SK-N-SH (cell line): ENCODE results near the gene TP73.

Source experiments
- EP300 ChIP-seq, 2 experiments: IDR thresholded peaks; 2 replicates each; pipeline versions ENCODE4 v1.4.0 to v1.6.1; 2012; ENCODE audit warnings: borderline replicate concordance in 1 of 2, low read depth in 1 of 2, low read length in 1 of 2
- FOXJ3 ChIP-seq: sonication (generic); formaldehyde crosslinking; IDR thresholded peaks from 2 replicates; pipeline ENCODE4 v1.5.1; 2020; ENCODE audit warnings: mild to moderate bottlenecking, missing genetic modification reagents
- MXI1 ChIP-seq: IDR thresholded peaks from 2 replicates; pipeline ENCODE4 v1.6.1; 2012; ENCODE audit warnings: mild to moderate bottlenecking, low read depth, low read length, improper control_type of control experiment
- RAD21 ChIP-seq: IDR thresholded peaks from 2 replicates; pipeline ENCODE4 v1.6.1; 2012; ENCODE audit warnings: mild to moderate bottlenecking, low read length
- TCF12 ChIP-seq: IDR thresholded peaks from 2 replicates; pipeline ENCODE4 v1.4.0; 2012
- TF ChIP-seq, protein P1 (sequence below): fragments of 150-350 bp; IDR thresholded peaks from 2 replicates; pipeline ENCODE4 v1.6.1; 2016; ENCODE audit warnings: mild to moderate bottlenecking, low read depth, low read length
- TF ChIP-seq, protein P2 (sequence below): fragments of 200-600 bp; sonication (generic); IDR thresholded peaks from 2 replicates; pipeline ENCODE4 v1.6.1; 2017; ENCODE audit warnings: antibody characterized with exemption, mild to moderate bottlenecking, moderate library complexity
- TF ChIP-seq, protein P3 (sequence below): IDR thresholded peaks from 2 replicates; pipeline ENCODE4 v1.6.1; 2012; ENCODE audit warnings: mild to moderate bottlenecking, low read depth, low read length, moderate library complexity
- TF ChIP-seq, protein P4 (sequence below): fragments of 150-350 bp; IDR thresholded peaks from 2 replicates; pipeline ENCODE4 v1.6.1; 2017; ENCODE audit warnings: antibody characterized with exemption, low read length, low read depth, borderline replicate concordance
- TF ChIP-seq, protein P5 (sequence below): IDR thresholded peaks from 2 replicates; pipeline ENCODE4 v1.4.0; 2012; ENCODE audit warnings: low read depth

DNA sequence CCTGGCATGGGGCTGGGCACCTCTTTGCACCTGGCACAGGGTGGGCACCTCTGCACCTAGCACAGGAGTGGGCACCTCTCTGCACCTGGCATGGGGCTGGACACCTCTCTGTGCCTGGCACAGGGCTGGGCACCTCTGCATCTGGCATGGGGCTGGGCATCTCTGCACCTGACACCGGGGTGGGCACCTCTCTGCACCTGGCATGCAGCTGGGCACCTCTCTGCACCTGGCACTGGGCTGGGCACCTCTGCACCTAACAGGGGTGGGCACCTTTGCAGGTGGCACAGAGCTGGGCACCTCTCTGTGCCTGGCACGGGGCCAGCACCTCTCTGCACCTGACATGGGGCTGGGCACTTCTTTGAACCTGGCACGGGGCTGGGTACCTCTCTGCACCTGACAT, 70.5 kb downstream of the TP73 start:
- TF ChIP-seq, protein P1, sequence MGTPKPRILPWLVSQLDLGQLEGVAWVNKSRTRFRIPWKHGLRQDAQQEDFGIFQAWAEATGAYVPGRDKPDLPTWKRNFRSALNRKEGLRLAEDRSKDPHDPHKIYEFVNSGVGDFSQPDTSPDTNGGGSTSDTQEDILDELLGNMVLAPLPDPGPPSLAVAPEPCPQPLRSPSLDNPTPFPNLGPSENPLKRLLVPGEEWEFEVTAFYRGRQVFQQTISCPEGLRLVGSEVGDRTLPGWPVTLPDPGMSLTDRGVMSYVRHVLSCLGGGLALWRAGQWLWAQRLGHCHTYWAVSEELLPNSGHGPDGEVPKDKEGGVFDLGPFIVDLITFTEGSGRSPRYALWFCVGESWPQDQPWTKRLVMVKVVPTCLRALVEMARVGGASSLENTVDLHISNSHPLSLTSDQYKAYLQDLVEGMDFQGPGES = no peak
- TF ChIP-seq, protein P2, sequence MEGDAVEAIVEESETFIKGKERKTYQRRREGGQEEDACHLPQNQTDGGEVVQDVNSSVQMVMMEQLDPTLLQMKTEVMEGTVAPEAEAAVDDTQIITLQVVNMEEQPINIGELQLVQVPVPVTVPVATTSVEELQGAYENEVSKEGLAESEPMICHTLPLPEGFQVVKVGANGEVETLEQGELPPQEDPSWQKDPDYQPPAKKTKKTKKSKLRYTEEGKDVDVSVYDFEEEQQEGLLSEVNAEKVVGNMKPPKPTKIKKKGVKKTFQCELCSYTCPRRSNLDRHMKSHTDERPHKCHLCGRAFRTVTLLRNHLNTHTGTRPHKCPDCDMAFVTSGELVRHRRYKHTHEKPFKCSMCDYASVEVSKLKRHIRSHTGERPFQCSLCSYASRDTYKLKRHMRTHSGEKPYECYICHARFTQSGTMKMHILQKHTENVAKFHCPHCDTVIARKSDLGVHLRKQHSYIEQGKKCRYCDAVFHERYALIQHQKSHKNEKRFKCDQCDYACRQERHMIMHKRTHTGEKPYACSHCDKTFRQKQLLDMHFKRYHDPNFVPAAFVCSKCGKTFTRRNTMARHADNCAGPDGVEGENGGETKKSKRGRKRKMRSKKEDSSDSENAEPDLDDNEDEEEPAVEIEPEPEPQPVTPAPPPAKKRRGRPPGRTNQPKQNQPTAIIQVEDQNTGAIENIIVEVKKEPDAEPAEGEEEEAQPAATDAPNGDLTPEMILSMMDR = no peak
- TF ChIP-seq FOXJ3 (CRISPR knock-in tag) = no peak
- no peak for TF ChIP-seq EP300 (IDR thresholded peaks at IDR 0.05; ENCODE audit: borderline replicate concordance in 1 of 2, low read depth in 1 of 2, low read length in 1 of 2)
- no peak for TF ChIP-seq MXI1
- TF ChIP-seq, protein P3, sequence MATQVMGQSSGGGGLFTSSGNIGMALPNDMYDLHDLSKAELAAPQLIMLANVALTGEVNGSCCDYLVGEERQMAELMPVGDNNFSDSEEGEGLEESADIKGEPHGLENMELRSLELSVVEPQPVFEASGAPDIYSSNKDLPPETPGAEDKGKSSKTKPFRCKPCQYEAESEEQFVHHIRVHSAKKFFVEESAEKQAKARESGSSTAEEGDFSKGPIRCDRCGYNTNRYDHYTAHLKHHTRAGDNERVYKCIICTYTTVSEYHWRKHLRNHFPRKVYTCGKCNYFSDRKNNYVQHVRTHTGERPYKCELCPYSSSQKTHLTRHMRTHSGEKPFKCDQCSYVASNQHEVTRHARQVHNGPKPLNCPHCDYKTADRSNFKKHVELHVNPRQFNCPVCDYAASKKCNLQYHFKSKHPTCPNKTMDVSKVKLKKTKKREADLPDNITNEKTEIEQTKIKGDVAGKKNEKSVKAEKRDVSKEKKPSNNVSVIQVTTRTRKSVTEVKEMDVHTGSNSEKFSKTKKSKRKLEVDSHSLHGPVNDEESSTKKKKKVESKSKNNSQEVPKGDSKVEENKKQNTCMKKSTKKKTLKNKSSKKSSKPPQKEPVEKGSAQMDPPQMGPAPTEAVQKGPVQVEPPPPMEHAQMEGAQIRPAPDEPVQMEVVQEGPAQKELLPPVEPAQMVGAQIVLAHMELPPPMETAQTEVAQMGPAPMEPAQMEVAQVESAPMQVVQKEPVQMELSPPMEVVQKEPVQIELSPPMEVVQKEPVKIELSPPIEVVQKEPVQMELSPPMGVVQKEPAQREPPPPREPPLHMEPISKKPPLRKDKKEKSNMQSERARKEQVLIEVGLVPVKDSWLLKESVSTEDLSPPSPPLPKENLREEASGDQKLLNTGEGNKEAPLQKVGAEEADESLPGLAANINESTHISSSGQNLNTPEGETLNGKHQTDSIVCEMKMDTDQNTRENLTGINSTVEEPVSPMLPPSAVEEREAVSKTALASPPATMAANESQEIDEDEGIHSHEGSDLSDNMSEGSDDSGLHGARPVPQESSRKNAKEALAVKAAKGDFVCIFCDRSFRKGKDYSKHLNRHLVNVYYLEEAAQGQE = no peak
- TF ChIP-seq, protein P4, sequence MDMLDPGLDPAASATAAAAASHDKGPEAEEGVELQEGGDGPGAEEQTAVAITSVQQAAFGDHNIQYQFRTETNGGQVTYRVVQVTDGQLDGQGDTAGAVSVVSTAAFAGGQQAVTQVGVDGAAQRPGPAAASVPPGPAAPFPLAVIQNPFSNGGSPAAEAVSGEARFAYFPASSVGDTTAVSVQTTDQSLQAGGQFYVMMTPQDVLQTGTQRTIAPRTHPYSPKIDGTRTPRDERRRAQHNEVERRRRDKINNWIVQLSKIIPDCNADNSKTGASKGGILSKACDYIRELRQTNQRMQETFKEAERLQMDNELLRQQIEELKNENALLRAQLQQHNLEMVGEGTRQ = no peak
- TF ChIP-seq RAD21 = no peak
- TF ChIP-seq TCF12 = no peak
- TF ChIP-seq, protein P5, sequence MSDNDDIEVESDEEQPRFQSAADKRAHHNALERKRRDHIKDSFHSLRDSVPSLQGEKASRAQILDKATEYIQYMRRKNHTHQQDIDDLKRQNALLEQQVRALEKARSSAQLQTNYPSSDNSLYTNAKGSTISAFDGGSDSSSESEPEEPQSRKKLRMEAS = no peak
